Natural killer cell (primary cell): ENCODE data around the gene MYO7B. TPM values are rescaled to one million over a fixed set of nuclear protein-coding genes. Genes with fewer than 3 reads are reported as not detected.

ENCODE experiments used
- ATAC-seq, 3 donors: fragments of 150-1000 bp in 2 of 3; fragments of 200-7000 bp in 1 of 3; cut with Tn5 transposase; 1 replicate in 1 of 3; 2 replicates in 2 of 3; pipeline ENCODE4 v1.10.0; 2021; ENCODE audit warnings: mild to moderate bottlenecking in 2 of 3, moderate library complexity in 2 of 3
- DNase-seq, 2 donors: peaks; one replicate each; pipeline versions ENCODE4 v3.0.0 to v3.0.0-alpha.2; 2013 to 2021; ENCODE audit warnings: mixed read lengths in 1 of 2
- H3K27ac ChIP-seq: one replicate; pipeline ENCODE4 v1.5.1; 2013; ENCODE audit warnings: mild to moderate bottlenecking, low read length
- H3K27me3 ChIP-seq: one replicate; pipeline ENCODE4 v1.6.1; 2013; ENCODE audit warnings: low read length; ENCODE audit not compliant: control insufficient read depth, insufficient read depth
- H3K36me3 ChIP-seq: one replicate; pipeline ENCODE4 v1.6.1; 2013; ENCODE audit warnings: low read length; ENCODE audit not compliant: control insufficient read depth, insufficient read depth
- H3K4me1 ChIP-seq: one replicate; pipeline ENCODE4 v1.6.1; 2013; ENCODE audit warnings: low read length; ENCODE audit not compliant: control insufficient read depth, insufficient read depth
- H3K4me3 ChIP-seq: one replicate; pipeline ENCODE4 v1.5.1; 2013; ENCODE audit warnings: low read length
- H3K9me3 ChIP-seq: one replicate; pipeline ENCODE4 v1.6.1; 2013; ENCODE audit warnings: low read length; ENCODE audit not compliant: control insufficient read depth, insufficient read depth
- H3K27ac Mint-ChIP-seq, 2 donors: one replicate each; pipeline ENCODE4 v1.8.0; 2022; ENCODE audit warnings: mild to moderate bottlenecking in 2 of 2, mixed read lengths in 2 of 2, moderate library complexity in 1 of 2
- H3K27me3 Mint-ChIP-seq, 2 donors: one replicate each; pipeline ENCODE4 v1.8.0; 2022; ENCODE audit warnings: low read depth in 2 of 2, mixed read lengths in 2 of 2
- H3K36me3 Mint-ChIP-seq: one replicate; pipeline ENCODE4 v1.8.0; 2022; ENCODE audit warnings: mixed read lengths
- H3K4me1 Mint-ChIP-seq, 2 donors: one replicate each; pipeline ENCODE4 v1.8.0; 2022; ENCODE audit warnings: mixed read lengths in 2 of 2
- H3K4me3 Mint-ChIP-seq: one replicate; pipeline ENCODE4 v1.8.0; 2022; ENCODE audit warnings: mild to moderate bottlenecking, moderate library complexity, mixed read lengths
- H3K9me3 Mint-ChIP-seq, 2 donors: one replicate each; pipeline ENCODE4 v1.8.0; 2022; ENCODE audit warnings: mixed read lengths in 2 of 2
- WGBS: methylation state at CpG from one replicate; pipeline ENCODE4 v1.1.7; 2013; ENCODE audit warnings: missing lambda C conversion rate; ENCODE audit not compliant: insufficient coverage; 5-methylcytosine and 5-hydroxymethylcytosine counted together
- intact Hi-C: fragments of 100-400 bp; cut with micrococcal nuclease; formaldehyde crosslinking; loops from one replicate; pipeline ENCODE4 v1.14.2; 2022
- total RNA-seq, 4 donors: library from RNA; stranded (reverse); fragments of 120-200 nt in 1 of 4; gene quantifications; one replicate each; pipeline versions ENCODE4 v1.2.3 to v1.2.4, GENCODE V29; 2013 to 2022
- TF ChIP-seq, protein P1 (sequence below): fragments of 200-600 bp; IDR thresholded peaks from one replicate; pipeline ENCODE4 v1.8.0; 2022; ENCODE audit warnings: antibody characterized with exemption

MYO7B gene
- total RNA-seq, 3 donors from 2014 or later (not counting 1 experiment from before 2014, with no cell fraction given), result 0.14 to 0.45 (median 0.25) TPM

GRCh38 chr2:127680706-127681287, 145.3 kb downstream of the MYO7B start:
- Histone ChIP-seq H3K9me3 (no peaks in the 10 kb centered on the region), H3K4me1 (peaks cover 4% of the 10 kb centered on the region), H3K36me3 (no peaks in the 10 kb centered on the region), H3K27ac (no peak overlapping the region), H3K27me3 (peaks cover 7% of the 10 kb centered on the region), H3K4me3 (no peak overlapping the region)
- TF ChIP-seq, protein P1, sequence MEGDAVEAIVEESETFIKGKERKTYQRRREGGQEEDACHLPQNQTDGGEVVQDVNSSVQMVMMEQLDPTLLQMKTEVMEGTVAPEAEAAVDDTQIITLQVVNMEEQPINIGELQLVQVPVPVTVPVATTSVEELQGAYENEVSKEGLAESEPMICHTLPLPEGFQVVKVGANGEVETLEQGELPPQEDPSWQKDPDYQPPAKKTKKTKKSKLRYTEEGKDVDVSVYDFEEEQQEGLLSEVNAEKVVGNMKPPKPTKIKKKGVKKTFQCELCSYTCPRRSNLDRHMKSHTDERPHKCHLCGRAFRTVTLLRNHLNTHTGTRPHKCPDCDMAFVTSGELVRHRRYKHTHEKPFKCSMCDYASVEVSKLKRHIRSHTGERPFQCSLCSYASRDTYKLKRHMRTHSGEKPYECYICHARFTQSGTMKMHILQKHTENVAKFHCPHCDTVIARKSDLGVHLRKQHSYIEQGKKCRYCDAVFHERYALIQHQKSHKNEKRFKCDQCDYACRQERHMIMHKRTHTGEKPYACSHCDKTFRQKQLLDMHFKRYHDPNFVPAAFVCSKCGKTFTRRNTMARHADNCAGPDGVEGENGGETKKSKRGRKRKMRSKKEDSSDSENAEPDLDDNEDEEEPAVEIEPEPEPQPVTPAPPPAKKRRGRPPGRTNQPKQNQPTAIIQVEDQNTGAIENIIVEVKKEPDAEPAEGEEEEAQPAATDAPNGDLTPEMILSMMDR, result no peak
- H3K36me3 Mint-ChIP-seq, result no peaks in the 10 kb centered on the region
- H3K9me3 Mint-ChIP-seq, result no peaks in the 10 kb centered on the region
- no peak overlapping the region for H3K27ac Mint-ChIP-seq
- H3K27me3 Mint-ChIP-seq, result peaks cover 28 to 55% of the 10 kb centered on the region in 2 donors
- DNase-seq, result no peak
- peaks cover 0 to 4% of the 10 kb centered on the region in 2 donors for H3K4me1 Mint-ChIP-seq
- no peak overlapping the region for H3K4me3 Mint-ChIP-seq
- WGBS, result 83% methylated on average over 19 of the region's 19 CpGs
- intact Hi-C loops, result no loop called here
- no peak for ATAC-seq

GRCh38 chr2:127681288-127681804, 145.9 kb downstream of the MYO7B start:
- H3K4me1 ChIP-seq, result peaks cover 4% of the 10 kb centered on the region
- no peak overlapping the region for H3K27ac ChIP-seq
- WGBS, result 48% methylated on average over 25 of the region's 25 CpGs
- Mint-ChIP-seq H3K27ac (no peak overlapping the region), H3K27me3 (peaks cover 26 to 55% of the 10 kb centered on the region in 2 donors), H3K4me1 (peaks cover 0 to 4% of the 10 kb centered on the region in 2 donors), H3K9me3 (no peaks in the 10 kb centered on the region), H3K36me3 (no peaks in the 10 kb centered on the region), H3K4me3 (no peak overlapping the region)
- ATAC-seq (no peak), DNase-seq (no peak)
- TF ChIP-seq, protein P1, result no peak
- H3K36me3 ChIP-seq, result no peaks in the 10 kb centered on the region
- no peaks in the 10 kb centered on the region for H3K9me3 ChIP-seq
- intact Hi-C loops, result no loop called here
- H3K4me3 ChIP-seq, result no peak overlapping the region
- H3K27me3 ChIP-seq, result peaks cover 7% of the 10 kb centered on the region

DNA sequence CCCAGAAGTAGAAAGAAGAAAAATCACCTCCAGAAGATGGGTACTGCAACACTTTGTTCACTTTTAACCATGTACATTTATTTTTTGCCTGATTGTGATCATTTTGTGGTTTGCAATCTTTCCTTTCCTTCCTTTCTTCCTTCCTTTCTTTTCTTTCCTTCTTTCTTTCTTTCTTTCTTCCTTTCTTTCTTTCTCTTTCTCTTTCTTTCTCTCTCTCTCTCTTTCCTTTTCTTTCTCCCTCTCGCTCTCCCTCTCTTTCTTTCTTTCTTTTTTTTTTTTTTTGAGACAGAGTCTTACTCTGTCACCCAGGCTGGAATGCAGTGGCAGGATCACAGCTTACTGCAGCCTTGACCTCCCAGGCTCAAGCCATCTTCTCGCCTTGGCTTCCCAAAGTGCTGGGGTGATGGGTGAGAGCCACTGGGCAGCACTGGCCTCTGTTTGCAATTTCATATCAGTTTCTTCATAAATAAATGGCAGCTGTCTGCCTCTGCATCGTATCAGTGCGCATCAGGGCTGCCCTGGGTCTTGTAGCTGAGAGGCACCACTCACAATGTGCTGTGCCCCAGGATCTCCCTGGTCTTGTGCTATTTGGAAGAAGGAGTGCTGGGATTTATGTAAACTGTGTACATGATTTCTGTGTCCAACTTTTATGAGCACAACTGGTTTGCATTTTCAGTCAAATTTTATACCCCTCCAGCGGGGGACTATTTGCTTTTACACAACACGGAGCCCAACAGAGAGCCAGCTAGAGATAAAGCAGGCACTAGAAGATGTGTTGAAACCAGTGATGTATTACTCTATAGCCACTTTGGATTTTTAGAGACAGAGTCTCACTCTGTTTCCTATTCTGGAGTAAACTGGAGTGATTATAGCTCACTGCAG, 146.7 kb downstream of the MYO7B start:
- Histone ChIP-seq H3K36me3 (no peaks in the 10 kb centered on the region), H3K4me3 (no peak overlapping the region), H3K4me1 (peaks cover 4% of the 10 kb centered on the region), H3K9me3 (no peaks in the 10 kb centered on the region), H3K27ac (no peak overlapping the region), H3K27me3 (peaks cover 2% of the 10 kb centered on the region)
- H3K27ac Mint-ChIP-seq, result no peak overlapping the region
- DNase-seq, result no peak
- H3K36me3 Mint-ChIP-seq, result no peaks in the 10 kb centered on the region
- H3K27me3 Mint-ChIP-seq, result peaks cover 25 to 55% of the 10 kb centered on the region in 2 donors
- ATAC-seq, result no peak
- no peak overlapping the region for H3K4me3 Mint-ChIP-seq
- TF ChIP-seq, protein P1, result no peak
- peaks cover 0 to 4% of the 10 kb centered on the region in 2 donors for H3K4me1 Mint-ChIP-seq
- 92% methylated on average over 6 of the region's 6 CpGs for WGBS
- H3K9me3 Mint-ChIP-seq, result no peaks in the 10 kb centered on the region
- intact Hi-C loops, result no loop called here
